Adrenal gland (tissue), 12 donors: ENCODE measurements around the gene ARID4B. TPM values are rescaled to one million over a fixed set of nuclear protein-coding genes. Genes with fewer than 3 reads are reported as not detected.

Source experiments
- DNase-seq, 7 donors: peaks; one replicate each; pipeline ENCODE4 v3.0.0-alpha.2; 2019 to 2020
- H3K27ac ChIP-seq, 5 donors: fragments of 200-600 bp; sonication (generic) in 4 of 5; 1 replicate in 3 of 5; 2 replicates in 2 of 5; pipeline versions ENCODE4 v1.5.1 to v1.8.0; 2016 to 2020; ENCODE audit warnings: mild to moderate bottlenecking in 1 of 5
- H3K27me3 ChIP-seq: fragments of 200-600 bp; 2 replicates; pipeline ENCODE4 v1.8.0; 2021
- H3K36me3 ChIP-seq, 2 donors: fragments of 200-600 bp; replicated peaks in 1 of 2; 1 replicate in 1 of 2; 2 replicates in 1 of 2; pipeline versions ENCODE4 v1.5.1 to v1.8.0; 2018 to 2022
- H3K4me1 ChIP-seq, 2 donors: fragments of 200-600 bp; replicated peaks in 1 of 2; 1 replicate in 1 of 2; 2 replicates in 1 of 2; pipeline versions ENCODE4 v1.5.1 to v1.8.0; 2018 to 2021
- H3K4me3 ChIP-seq, 4 donors: fragments of 200-600 bp; sonication (generic) in 3 of 4; one replicate each; pipeline ENCODE4 v1.5.1; 2016 to 2018
- H3K9me3 ChIP-seq, 3 donors: fragments of 200-600 bp; sonication (generic) in 1 of 3; replicated peaks in 1 of 3; 1 replicate in 2 of 3; 2 replicates in 1 of 3; pipeline versions ENCODE4 v1.5.1 to v1.8.0; 2016 to 2021
- CTCF ChIP-seq, 6 experiments: fragments of 450-650 bp in 4 of 6; fragments of 200-600 bp in 2 of 6; sonication (generic) in 1 of 6; IDR thresholded peaks; 1 replicate in 5 of 6; 2 replicates in 1 of 6; pipeline versions ENCODE4 v1.5.1 to v1.8.0; 2016 to 2021; ENCODE audit warnings: antibody characterized with exemption in 6 of 6, mild to moderate bottlenecking in 2 of 6, moderate library complexity in 1 of 6
- POLR2A ChIP-seq, 2 donors: fragments of 450-650 bp; IDR thresholded peaks; one replicate each; pipeline ENCODE4 v1.6.1; 2017; ENCODE audit warnings: antibody characterized with exemption in 2 of 2, mild to moderate bottlenecking in 2 of 2, moderate library complexity in 1 of 2
- WGBS, 4 donors: extraction: QIAGEN DNeasy Blood & Tissue Kit in 2 of 4; methylation state at CpG; one replicate each; pipeline versions ENCODE4 v1.1.5 to v1.1.7; 2013 to 2017; 5-methylcytosine and 5-hydroxymethylcytosine counted together
- intact Hi-C, 2 donors: fragments of 100-400 bp; cut with DNase I; formaldehyde crosslinking; loops; one replicate each; pipeline versions ENCODE4 v1.14.1 to v1.15.0; 2022 to 2023
- polyA plus RNA-seq, 3 donors: library from polyadenylated mRNA; stranded (reverse); fragments of 200-250 nt in 2 of 3; fragments of 350-450 nt in 1 of 3; fragmentation: Illumina TruSeq in 1 of 3; extraction: RNeasy Lipid Tissue Mini Kit (QIAGEN cat#74804) in 1 of 3; gene quantifications; one replicate each; pipeline ENCODE4 v1.2.3, GENCODE V29; 2013 to 2014
- total RNA-seq, 9 donors: library from RNA; depleted of rRNA in 4 of 9; stranded (reverse); fragments of >200 nt in 4 of 9; fragments of 120-200 nt in 1 of 9; fragmentation: NEBNext Ultra II Directional in 1 of 9; extraction: Animal tissue kit (Norgen Biotek cat#: 25700) in 1 of 9; gene quantifications; one replicate each; pipeline versions ENCODE4 v1.1.0 to v1.2.4, GENCODE V29; 2013 to 2023
- donor health status: healthy with polysubstance abuse.
- donor health status: Bipolar disorder and iron deficiency.
- donor health status: DM: yes; HTN: yes; CAD: no.
- donor health status: DM: no; HTN: no; CAD: no.
- donor health status: DM: no; HTN: no; CAD: no.
- donor health status: DM: yes; HTN: yes; CAD: no.

ARID4B gene
- total and polyA plus RNA-seq, 12 donors, result 12.4 to 44.0 (median 28.1) TPM

GRCh38 chr1:235268379-235269125, 59.4 kb downstream of the ARID4B start:
- TF ChIP-seq CTCF (IDR thresholded peaks at IDR 0.05) (no peak), POLR2A (IDR thresholded peaks at IDR 0.05) (no peak)
- H3K4me1 ChIP-seq, result peaks cover 10 to 50% of the 10 kb centered on the region in 2 donors
- DNase-seq, result no peak
- H3K27me3 ChIP-seq, result no peaks in the 10 kb centered on the region
- intact Hi-C loops, result no loop called here
- H3K27ac ChIP-seq, result no peak overlapping the region
- no peaks in the 10 kb centered on the region for H3K9me3 ChIP-seq
- no peak overlapping the region for H3K4me3 ChIP-seq
- H3K36me3 ChIP-seq, result no peaks in the 10 kb centered on the region
- WGBS, 4 donors, result 93 to 96% (median 95%) methylated on average over 11 of the region's 11 CpGs

GRCh38 chr1:235266967-235267366, 61.0 kb downstream of the ARID4B start:
- TF ChIP-seq POLR2A (IDR thresholded peaks at IDR 0.05), result no peak
- no peak for TF ChIP-seq CTCF (IDR thresholded peaks at IDR 0.05)
- H3K4me3 ChIP-seq, result no peak overlapping the region
- intact Hi-C loops, result no loop called here
- no peaks in the 10 kb centered on the region for H3K36me3 ChIP-seq
- DNase-seq, result no peak
- peaks cover 10 to 50% of the 10 kb centered on the region in 2 donors for H3K4me1 ChIP-seq
- no peak overlapping the region for H3K27ac ChIP-seq
- no peaks in the 10 kb centered on the region for H3K9me3 ChIP-seq
- no peaks in the 10 kb centered on the region for H3K27me3 ChIP-seq
- 94 to 99% (median 97%) methylated on average over 8 of the region's 8 CpGs for WGBS, 4 donors

GRCh38 chr1:235266325-235266724, 61.7 kb downstream of the ARID4B start:
- Histone ChIP-seq H3K36me3 (no peaks in the 10 kb centered on the region), H3K27ac (no peak overlapping the region), H3K4me1 (peaks cover 10 to 48% of the 10 kb centered on the region in 2 donors), H3K4me3 (no peak overlapping the region), H3K27me3 (no peaks in the 10 kb centered on the region), H3K9me3 (no peaks in the 10 kb centered on the region)
- no peak for DNase-seq
- no peak for TF ChIP-seq POLR2A (IDR thresholded peaks at IDR 0.05)
- no peak for TF ChIP-seq CTCF (IDR thresholded peaks at IDR 0.05)
- intact Hi-C loops, result no loop called here
- WGBS, 4 donors, result 42 to 51% (median 45%) methylated on average over 1 of the region's 1 CpG

GRCh38 chr1:235265900-235266299, 62.1 kb downstream of the ARID4B start:
- no peak for DNase-seq
- Histone ChIP-seq H3K9me3 (no peaks in the 10 kb centered on the region), H3K27me3 (no peaks in the 10 kb centered on the region), H3K4me1 (peaks cover 7 to 44% of the 10 kb centered on the region in 2 donors), H3K4me3 (no peak overlapping the region), H3K36me3 (no peaks in the 10 kb centered on the region), H3K27ac (no peak overlapping the region)
- TF ChIP-seq POLR2A (IDR thresholded peaks at IDR 0.05) (no peak), CTCF (IDR thresholded peaks at IDR 0.05) (no peak)
- intact Hi-C loops, result no loop called here
- 61 to 69% (median 65%) methylated on average over 3 of the region's 3 CpGs for WGBS, 4 donors
